Nephron (organoid): ENCODE measurements around the gene RXRA.

Source experiments
- H3K27ac Mint-ChIP-seq, 3 experiments: 2 replicates each; pipeline ENCODE4 v1.8.0; 2020; ENCODE audit warnings: mixed read lengths in 3 of 3, mild to moderate bottlenecking in 2 of 3, moderate library complexity in 1 of 3
- H3K27me3 Mint-ChIP-seq: 2 replicates; pipeline ENCODE4 v1.8.0; 2021; ENCODE audit warnings: low read depth, mild to moderate bottlenecking, moderate library complexity, mixed read lengths
- H3K36me3 Mint-ChIP-seq: 2 replicates; pipeline ENCODE4 v1.8.0; 2020; ENCODE audit warnings: low read depth, mixed read lengths
- H3K4me1 Mint-ChIP-seq: 2 replicates; pipeline ENCODE4 v1.8.0; 2020; ENCODE audit warnings: mixed read lengths
- H3K4me3 Mint-ChIP-seq, 3 experiments: 2 replicates each; pipeline ENCODE4 v1.8.0; 2020; ENCODE audit warnings: mild to moderate bottlenecking in 3 of 3, mixed read lengths in 3 of 3, moderate library complexity in 2 of 3
- H3K9me3 Mint-ChIP-seq: 2 replicates; pipeline ENCODE4 v1.8.0; 2020; ENCODE audit warnings: mixed read lengths
- TF ChIP-seq, protein P1 (sequence below), 3 experiments: fragments of 200-600 bp; sonication (generic); IDR thresholded peaks; one replicate each; pipeline ENCODE4 v1.5.0; 2021; ENCODE audit warnings: antibody characterized with exemption in 3 of 3; ENCODE audit not compliant: unreplicated experiment in 3 of 3

RXRA gene

DNA sequence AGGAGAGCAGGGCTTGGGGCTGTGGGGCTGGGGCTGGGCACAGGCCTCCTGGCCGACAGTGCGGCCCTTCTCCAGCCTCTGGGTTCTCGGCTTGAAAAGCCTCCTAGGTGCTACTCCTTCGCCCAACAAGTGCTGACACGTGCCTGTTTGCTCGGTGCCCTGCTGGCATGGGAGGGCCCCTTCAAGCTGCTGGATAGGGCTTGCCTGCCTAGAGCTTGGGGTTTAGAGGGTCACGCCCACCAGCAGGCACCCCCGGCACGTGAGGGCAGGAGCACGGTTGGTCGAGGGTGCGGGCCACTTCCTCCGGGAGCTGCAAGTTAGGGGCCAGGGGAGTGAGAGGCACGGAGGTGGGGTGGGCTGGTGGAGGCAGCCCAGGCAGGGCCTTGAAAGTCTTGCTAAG, 106.2 kb downstream of the RXRA start:
- TF ChIP-seq, protein P1, sequence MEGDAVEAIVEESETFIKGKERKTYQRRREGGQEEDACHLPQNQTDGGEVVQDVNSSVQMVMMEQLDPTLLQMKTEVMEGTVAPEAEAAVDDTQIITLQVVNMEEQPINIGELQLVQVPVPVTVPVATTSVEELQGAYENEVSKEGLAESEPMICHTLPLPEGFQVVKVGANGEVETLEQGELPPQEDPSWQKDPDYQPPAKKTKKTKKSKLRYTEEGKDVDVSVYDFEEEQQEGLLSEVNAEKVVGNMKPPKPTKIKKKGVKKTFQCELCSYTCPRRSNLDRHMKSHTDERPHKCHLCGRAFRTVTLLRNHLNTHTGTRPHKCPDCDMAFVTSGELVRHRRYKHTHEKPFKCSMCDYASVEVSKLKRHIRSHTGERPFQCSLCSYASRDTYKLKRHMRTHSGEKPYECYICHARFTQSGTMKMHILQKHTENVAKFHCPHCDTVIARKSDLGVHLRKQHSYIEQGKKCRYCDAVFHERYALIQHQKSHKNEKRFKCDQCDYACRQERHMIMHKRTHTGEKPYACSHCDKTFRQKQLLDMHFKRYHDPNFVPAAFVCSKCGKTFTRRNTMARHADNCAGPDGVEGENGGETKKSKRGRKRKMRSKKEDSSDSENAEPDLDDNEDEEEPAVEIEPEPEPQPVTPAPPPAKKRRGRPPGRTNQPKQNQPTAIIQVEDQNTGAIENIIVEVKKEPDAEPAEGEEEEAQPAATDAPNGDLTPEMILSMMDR (IDR thresholded peaks at IDR 0.05; ENCODE audit: unreplicated experiment in 3 of 3): no peak
- H3K9me3 Mint-ChIP-seq: no peaks in the 10 kb centered on the region
- no peaks in the 10 kb centered on the region for H3K27me3 Mint-ChIP-seq
- H3K27ac Mint-ChIP-seq: peak overlapping the region; percentile 33 to 70 (median 69)
- H3K4me3 Mint-ChIP-seq: no peak overlapping the region
- peaks cover 14% of the 10 kb centered on the region for H3K36me3 Mint-ChIP-seq
- peaks cover 33% of the 10 kb centered on the region for H3K4me1 Mint-ChIP-seq

DNA sequence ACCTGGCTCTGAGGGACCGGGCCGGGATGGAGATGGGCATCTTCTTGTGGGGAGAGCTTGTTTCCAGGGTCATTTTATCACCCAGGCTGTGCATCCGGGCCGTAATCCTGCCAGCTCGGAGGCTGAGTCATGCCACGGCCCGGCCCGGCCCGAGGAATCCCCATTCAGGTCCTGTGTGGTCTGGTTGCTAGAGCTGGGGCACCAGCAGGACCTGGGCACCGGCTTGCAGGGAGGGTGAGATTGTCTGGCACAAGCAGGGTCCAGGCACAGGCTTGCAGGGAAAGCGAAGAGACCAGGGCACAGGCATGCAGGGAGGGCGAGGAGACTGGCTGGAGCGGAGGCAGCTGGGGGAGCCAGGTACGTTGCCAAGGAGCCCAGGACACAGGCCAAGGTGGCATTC, 106.8 kb downstream of the RXRA start:
- Mint-ChIP-seq H3K9me3 (no peaks in the 10 kb centered on the region), H3K4me1 (peaks cover 33% of the 10 kb centered on the region), H3K27ac (peak overlapping the region; percentile 33 to 70 (median 69)), H3K36me3 (peaks cover 14% of the 10 kb centered on the region), H3K27me3 (no peaks in the 10 kb centered on the region), H3K4me3 (no peak overlapping the region)
- TF ChIP-seq, protein P1 (IDR thresholded peaks at IDR 0.05; ENCODE audit: unreplicated experiment in 3 of 3): no peak

DNA sequence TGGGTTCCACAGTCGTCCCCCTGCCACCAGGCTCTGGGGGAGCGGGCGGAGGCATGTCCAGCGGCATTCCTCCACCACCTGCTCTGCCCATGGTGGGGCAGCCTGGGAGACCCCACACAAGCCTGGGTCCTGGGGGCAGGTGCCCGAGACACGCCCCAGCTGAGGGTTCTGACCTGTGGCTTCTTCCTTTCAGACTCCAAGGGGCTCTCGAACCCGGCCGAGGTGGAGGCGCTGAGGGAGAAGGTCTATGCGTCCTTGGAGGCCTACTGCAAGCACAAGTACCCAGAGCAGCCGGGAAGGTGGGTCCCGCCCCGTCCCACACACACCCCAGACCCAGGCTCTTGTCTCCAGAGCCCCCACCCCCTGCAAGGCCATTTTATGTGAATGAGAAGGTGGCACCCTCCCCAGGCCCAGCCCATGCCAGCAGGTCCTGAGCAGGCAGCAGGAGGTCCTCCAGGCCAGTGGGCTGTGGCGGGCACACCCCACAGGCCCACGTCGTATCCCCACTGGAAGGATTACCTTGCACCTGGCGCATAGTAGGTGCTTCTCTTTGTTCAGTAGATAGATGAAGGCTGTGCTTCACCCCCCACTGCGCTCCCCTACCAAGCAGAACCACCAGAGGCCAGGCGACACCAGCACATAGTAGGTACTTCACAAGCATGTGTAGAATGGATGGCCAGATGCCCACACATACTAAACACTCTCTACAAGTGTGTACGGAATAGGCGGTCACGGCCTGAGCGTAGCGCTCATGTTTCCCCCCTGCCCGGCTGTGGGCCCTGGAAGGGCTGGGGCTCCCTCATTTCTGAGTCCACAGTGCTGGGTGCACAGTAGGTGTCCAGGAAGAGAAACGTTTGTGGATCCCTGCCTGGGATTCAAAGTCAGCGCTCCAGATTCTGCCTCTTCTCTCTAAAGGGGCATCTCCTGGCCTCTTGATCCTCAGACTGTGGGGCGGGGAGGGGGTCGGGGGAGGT, 107.9 kb downstream of the RXRA start:
- Mint-ChIP-seq H3K4me1 (peaks cover 33% of the 10 kb centered on the region), H3K27ac (peak overlapping the region; percentile 97 to 98 (median 97)), H3K4me3 (peak overlapping the region in 1 of 3 experiments; percentile 11), H3K36me3 (peaks cover 13% of the 10 kb centered on the region), H3K27me3 (no peaks in the 10 kb centered on the region), H3K9me3 (no peaks in the 10 kb centered on the region)
- TF ChIP-seq, protein P1 (IDR thresholded peaks at IDR 0.05; ENCODE audit: unreplicated experiment in 3 of 3): no peak

DNA sequence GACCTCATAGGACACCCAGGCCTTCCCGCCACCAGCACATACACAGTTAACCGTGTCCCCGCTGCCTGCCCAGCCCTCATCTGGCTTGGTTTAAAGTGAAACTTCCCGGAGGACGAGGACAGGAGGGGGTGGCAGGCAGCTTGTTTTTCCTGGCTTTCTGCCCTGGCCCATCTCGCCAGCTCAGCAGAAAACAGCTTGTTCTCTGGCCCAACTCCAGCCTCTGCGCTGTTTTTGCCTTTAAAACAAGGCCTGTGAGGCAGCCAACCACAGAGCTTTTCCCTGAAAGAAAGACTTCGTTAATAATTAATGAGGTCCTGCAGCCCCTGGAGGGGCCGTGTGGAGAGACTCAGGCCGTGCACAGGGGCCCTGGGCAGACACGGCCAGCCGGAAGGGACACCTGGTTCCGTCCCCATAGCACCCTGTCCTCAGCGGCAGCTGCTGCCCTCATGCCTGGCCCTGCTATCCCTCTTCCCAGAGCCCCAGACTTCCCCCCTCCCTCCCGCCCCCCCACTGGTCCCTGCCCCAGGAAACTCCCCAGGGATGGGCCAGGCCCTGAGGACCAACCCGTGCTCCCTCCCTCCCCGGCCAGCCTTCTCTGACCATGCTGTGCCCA, 108.7 kb downstream of the RXRA start:
- no peaks in the 10 kb centered on the region for H3K9me3 Mint-ChIP-seq
- peak overlapping the region; percentile 36 to 61 (median 61) for H3K4me3 Mint-ChIP-seq
- H3K4me1 Mint-ChIP-seq: peaks cover 39% of the 10 kb centered on the region
- peak overlapping the region; percentile 97 to 98 (median 97) for H3K27ac Mint-ChIP-seq
- peaks cover 9% of the 10 kb centered on the region for H3K36me3 Mint-ChIP-seq
- TF ChIP-seq, protein P1 (IDR thresholded peaks at IDR 0.05; ENCODE audit: unreplicated experiment in 3 of 3): no peak
- H3K27me3 Mint-ChIP-seq: no peaks in the 10 kb centered on the region

DNA sequence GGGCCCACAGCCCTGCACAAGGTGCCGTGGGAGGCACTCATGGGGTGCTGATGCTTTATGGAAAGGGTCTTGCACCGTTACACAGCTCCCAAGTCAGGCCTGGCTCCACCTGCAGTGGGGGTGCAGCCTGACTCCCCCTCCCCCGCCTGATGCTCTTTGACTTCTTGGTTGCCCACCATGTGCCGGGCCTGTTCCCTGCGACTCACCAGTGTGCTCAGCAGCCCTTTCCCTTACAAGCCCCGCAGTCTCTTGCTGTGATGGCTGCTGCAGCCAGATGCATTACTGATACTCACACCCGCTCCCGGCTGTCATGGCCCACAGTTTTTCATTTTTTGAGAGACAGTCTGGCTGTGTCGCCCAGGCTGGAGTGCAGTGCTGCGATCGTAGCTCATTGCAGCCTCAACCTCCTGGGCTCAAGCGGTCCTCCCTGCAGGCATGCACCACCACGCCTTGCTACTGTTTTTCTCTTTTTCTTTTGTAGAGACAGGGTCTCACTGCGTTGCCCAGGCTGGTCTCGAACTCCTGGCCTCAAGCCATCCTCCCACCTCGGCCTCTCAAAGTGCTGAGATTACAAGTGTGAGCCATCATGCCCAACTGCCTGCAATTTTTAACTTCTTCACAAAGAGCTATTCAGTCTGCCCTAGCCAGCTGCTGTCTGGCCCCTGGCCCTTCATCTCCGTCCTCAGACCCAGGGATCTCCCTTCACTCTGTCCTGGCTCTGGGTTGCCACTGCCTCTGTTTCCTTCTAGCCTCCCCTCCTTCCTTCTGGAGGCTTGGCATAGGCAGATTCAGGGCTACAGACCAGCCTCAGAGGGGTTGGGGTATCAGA, 109.5 kb downstream of the RXRA start:
- peaks cover 1% of the 10 kb centered on the region for H3K27me3 Mint-ChIP-seq
- no peaks in the 10 kb centered on the region for H3K9me3 Mint-ChIP-seq
- H3K36me3 Mint-ChIP-seq: peaks cover 9% of the 10 kb centered on the region
- H3K4me3 Mint-ChIP-seq: peak overlapping the region; percentile 42 to 67 (median 49)
- peak overlapping the region; percentile 86 to 98 (median 97) for H3K27ac Mint-ChIP-seq
- TF ChIP-seq, protein P1 (IDR thresholded peaks at IDR 0.05; ENCODE audit: unreplicated experiment in 3 of 3): no peak
- H3K4me1 Mint-ChIP-seq: peaks cover 44% of the 10 kb centered on the region
